Subcutaneous adipose tissue (tissue), 4 donors: Measurements from ENCODE around the gene ACAD9. TPM values are rescaled to one million over a fixed set of nuclear protein-coding genes. Genes with fewer than 3 reads are reported as not detected.

Source experiments
- total RNA-seq, 4 donors: library from RNA; depleted of rRNA; stranded (reverse); fragments of >200 nt; gene quantifications; one replicate each; pipeline ENCODE4 v1.1.0, GENCODE V29; 2016
- TF ChIP-seq, protein P1 (sequence below): fragments of 450-650 bp; IDR thresholded peaks from one replicate; pipeline ENCODE4 v1.5.1; 2016; ENCODE audit warnings: low read depth, mild to moderate bottlenecking, control low read depth, antibody characterized with exemption, moderate library complexity

ACAD9 gene
- total RNA-seq, result 10 to 100 TPM; 34.1 to 87.0 (median 42.2) TPM

GRCh38 chr3:128879125-128879969 is at the start of gene ACAD9:
Gene ACAD9, plus strand, starts transcription at chr3:128879620. Its CDS starts 72 bp downstream, at chr3:128879692.
- TF ChIP-seq, protein P1, sequence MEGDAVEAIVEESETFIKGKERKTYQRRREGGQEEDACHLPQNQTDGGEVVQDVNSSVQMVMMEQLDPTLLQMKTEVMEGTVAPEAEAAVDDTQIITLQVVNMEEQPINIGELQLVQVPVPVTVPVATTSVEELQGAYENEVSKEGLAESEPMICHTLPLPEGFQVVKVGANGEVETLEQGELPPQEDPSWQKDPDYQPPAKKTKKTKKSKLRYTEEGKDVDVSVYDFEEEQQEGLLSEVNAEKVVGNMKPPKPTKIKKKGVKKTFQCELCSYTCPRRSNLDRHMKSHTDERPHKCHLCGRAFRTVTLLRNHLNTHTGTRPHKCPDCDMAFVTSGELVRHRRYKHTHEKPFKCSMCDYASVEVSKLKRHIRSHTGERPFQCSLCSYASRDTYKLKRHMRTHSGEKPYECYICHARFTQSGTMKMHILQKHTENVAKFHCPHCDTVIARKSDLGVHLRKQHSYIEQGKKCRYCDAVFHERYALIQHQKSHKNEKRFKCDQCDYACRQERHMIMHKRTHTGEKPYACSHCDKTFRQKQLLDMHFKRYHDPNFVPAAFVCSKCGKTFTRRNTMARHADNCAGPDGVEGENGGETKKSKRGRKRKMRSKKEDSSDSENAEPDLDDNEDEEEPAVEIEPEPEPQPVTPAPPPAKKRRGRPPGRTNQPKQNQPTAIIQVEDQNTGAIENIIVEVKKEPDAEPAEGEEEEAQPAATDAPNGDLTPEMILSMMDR, result no peak

DNA sequence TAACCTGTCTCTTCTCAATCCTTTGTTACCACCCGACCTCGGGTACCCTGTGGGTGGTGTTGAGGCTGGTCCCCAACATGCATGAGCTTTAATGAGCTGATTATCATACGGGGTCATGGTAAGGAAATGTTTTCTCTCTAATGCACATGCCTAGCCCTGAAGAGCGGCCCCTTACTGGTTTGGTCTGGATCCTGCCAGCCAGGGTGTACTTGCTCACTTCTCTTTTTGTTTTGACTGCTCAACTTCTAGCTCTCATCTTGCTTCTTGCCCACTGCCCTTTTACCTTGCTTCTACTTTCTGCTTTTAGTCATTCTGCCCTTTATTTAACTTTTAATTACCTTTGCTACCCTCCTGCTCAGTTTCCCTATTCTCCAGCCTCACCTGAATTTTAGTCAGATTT is 44.3 kb upstream of the ACAD9 start:
- TF ChIP-seq, protein P1, result no peak

GRCh38 chr3:128841926-128842920 is 37.2 kb upstream of the ACAD9 start:
- TF ChIP-seq, protein P1, result no peak

- TF ChIP-seq, protein P1, result no peak
These were observed 34.9 kb upstream of the ACAD9 start for GRCh38 chr3:128844502-128844901.

DNA sequence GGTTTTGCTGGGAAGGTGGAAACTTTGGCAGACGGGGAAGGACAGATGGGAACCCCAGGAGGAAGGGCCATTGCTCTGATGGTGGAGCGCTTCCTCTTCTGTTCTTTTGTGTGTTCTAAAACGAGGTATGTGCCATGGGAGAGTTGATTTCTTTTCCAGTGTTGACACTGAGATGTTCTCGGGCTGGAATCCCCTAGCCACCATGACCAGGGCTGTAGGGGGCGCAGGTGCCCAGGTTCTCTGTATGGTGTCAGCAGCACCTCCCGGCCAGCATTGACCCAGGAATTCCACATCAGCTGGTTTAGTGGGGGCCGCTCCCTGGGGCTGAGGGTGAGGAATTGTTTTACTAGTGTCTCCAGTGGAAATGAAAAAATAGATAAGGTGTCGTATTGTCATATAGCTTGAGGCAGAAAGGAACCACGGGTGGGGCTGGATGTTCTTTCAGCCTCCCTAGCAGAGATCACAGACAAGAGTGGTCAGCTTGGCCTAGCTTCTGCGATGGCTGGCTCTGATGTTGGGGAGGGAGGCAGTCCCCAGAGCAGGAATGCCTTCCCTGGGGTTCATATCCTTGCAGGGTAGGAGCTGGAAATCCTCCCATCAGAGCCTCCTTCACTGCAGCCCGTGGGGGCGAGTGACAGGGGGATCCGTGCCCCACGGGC is 34.2 kb upstream of the ACAD9 start:
- TF ChIP-seq, protein P1, result no peak

- TF ChIP-seq, protein P1, result no peak
These were observed 33.5 kb upstream of the ACAD9 start for GRCh38 chr3:128845778-128846485.
